HG03558 (cell line): Measurements from ENCODE around the gene PGAM2.

Experiments used
- ATAC-seq: cut with Tn5 transposase; IDR thresholded peaks from one replicate; pipeline ENCODE4 v1.9.1; 2021; ENCODE audit warnings: moderate number of reproducible peaks; ENCODE audit not compliant: unreplicated experiment; ENCODE audit errors: extremely low read depth

The PGAM2 gene

GRCh38 chr7:44065431-44066110, at the start of gene PGAM2:
TSS of gene PGAM2 (minus strand) at chr7:44065567. CDS start at chr7:44065529, 38 bp downstream.
- no peak for ATAC-seq

- ATAC-seq = no peak
Observed at GRCh38 chr7:44114586-44115310, 49.4 kb upstream of the PGAM2 start.

DNA sequence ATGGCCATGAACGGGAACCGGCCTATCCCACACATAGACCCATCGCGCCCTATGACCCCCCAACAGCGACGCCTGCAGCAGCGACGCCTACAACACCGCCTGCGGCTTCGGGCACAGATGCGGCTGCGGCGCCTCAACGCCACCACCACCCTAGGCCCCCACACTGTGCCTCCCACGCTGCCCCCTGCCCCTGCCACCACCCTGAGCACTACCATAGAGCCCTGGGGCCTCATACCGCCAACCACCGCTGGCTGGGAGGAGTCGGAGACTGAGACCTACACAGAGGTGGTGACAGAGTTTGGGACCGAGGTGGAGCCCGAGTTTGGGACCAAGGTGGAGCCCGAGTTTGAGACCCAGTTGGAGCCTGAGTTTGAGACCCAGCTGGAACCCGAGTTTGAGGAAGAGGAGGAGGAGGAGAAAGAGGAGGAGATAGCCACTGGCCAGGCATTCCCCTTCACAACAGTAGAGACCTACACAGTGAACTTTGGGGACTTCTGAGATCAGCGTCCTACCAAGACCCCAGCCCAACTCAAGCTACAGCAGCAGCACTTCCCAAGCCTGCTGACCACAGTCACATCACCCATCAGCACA, 48.5 kb upstream of the PGAM2 start:
- ATAC-seq = no peak

DNA sequence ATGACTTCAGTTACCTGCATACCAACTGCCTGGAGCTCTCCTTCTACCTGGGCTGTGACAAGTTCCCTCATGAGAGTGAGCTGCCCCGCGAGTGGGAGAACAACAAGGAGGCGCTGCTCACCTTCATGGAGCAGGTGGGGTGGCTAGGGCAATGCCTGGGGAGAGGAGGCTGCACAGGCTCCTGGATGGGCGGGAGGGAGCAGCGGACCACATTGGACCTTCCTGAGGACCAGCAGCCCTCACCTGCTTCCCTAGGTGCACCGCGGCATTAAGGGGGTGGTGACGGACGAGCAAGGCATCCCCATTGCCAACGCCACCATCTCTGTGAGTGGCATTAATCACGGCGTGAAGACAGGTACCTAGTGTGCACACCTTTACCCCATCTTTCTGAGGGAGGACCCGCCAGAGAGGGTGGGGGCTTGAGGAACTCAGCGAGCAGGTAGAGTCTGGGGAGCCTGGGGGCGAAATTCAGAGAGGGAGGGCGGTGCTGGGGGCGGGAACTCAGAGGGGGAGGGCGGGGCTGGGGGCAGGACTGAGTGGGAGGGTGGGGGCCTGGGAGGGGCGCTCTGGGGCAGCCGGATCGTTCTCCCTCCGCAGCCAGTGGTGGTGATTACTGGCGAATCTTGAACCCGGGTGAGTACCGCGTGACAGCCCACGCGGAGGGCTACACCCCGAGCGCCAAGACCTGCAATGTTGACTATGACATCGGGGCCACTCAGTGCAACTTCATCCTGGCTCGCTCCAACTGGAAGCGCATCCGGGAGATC, 47.8 kb upstream of the PGAM2 start:
- no peak for ATAC-seq

- ATAC-seq = no peak
Observed at GRCh38 chr7:44112231-44112996, 47.0 kb upstream of the PGAM2 start.

DNA sequence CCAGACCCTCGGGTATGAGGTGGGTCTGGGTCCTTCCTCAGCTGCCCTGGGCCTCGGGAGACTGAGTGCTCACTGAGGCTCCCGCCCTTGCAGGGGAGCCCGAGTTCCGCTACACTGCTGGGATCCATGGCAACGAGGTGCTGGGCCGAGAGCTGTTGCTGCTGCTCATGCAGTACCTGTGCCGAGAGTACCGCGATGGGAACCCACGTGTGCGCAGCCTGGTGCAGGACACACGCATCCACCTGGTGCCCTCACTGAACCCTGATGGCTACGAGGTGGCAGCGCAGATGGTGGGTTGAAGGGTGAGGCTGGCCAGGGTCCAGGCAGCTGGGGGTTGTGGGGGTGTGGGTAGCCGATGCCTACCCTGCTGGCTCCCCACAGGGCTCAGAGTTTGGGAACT, 46.4 kb upstream of the PGAM2 start:
- no peak for ATAC-seq

- ATAC-seq = no peak
Observed at GRCh38 chr7:44110719-44111635, 45.6 kb upstream of the PGAM2 start.

DNA sequence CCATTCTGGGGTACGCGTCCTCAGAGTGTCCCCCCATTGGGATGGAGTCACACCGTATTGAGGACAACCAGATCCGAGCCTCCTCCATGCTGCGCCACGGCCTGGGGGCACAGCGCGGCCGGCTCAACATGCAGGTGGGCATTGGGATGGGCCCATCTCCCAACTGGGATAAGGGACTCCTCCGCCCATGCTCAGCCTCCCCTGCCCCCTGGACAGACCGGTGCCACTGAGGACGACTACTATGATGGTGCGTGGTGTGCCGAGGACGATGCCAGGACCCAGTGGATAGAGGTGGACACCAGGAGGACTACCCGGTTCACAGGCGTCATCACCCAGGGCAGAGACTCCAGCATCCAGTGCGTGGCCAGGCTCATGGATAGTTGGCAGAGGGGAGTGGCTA, 44.6 kb upstream of the PGAM2 start:
- no peak for ATAC-seq

- ATAC-seq = no peak
Observed at GRCh38 chr7:44108768-44109750, 43.7 kb upstream of the PGAM2 start.

DNA sequence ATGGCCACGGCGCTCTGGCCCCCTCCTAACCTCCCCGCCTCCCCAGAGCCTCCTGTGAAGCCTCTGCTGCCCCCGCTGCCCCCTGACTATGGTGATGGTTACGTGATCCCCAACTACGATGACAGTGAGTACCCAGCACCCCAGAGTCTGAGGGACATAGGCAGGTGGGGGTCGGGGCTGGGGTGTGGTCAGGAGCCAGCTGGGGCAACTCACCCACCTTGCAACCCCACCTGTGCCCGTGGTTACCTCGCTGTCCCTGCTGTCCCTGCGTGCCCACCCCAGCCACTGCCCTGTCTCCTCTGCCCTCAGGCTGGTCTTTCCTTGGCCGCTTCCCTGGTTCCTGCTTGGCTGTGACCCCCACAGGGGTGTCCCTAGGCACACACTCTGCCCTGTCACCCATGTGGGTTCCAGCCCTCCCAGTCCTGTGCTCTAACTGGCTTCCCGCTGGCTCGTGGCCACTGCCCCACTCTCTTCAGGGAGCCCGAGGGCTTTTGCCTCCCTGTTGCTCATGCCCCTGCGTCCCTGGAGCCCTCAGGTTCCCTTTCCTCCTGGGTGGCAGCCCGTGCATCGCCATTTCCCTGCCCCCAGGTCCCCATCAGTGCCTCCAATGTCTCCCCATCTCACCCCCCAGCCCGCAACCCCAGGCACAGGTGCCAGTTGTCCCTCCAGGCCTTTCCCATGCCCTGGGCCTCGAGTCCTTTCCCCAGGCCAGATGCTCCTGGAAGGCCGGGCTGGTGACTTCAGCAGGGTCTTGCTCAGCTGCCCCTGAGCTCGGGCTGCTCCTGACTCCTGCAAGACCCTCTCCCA, 42.8 kb upstream of the PGAM2 start:
- ATAC-seq = no peak

DNA sequence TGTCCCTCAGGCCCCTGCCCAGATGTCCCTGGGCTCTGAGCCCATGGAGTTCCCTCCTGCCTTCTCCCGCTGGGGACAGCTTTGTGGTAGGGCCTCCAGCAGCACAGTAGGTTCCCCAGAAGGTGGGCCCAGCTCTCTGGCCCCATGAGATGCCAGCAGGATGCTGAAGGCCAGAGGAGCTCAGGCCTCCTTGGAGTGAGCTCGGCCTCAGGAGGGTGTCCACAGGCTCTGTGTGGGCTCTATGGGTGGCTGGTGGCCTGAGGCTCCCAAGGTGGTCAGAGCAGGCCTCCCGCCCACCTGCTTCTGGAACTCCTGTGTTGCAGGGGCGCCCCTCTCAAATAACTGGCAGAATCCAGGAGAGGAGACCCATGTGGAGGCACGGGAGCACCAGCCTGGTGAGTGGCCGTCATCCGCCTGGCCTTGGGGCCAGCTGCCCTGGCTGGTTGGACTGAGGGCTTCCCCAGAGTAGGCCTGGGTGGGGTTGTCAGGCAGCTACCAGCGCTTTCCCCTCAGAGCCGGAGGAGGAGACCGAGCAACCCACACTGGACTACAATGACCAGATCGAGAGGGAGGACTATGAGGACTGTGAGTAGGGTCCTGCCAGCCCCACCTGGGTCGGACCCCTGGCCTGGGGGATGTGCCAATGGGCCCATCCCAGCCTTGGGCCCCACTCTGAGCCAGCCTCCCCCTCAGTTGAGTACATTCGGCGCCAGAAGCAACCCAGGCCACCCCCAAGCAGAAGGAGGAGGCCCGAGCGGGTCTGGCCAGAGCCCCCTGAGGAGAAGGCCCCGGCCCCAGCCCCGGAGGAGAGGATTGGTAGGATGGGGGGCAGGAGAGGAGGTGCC, 42.0 kb upstream of the PGAM2 start:
- ATAC-seq = no peak

- no peak for ATAC-seq
Observed at GRCh38 chr7:44106311-44107065, 41.1 kb upstream of the PGAM2 start.

DNA sequence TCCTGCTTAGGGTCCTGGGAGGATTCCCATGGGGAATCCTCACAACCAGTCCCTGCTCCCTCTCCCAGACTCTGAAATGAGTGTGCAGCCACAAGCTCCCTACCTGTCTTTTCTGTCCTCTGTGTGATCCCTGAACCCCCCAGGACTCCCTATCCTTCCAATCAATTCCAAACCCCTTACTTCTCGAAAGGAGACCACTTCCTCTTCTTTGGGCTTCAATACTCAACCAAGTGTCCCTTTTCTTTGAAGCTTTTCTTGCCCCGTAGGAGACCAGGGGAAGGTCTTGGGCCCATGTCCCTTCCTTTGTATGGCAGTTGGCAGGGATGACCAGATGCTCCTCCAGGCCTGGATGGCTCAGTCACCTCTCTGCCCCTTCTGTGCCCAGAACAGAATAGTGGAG, 40.5 kb upstream of the PGAM2 start:
- no peak for ATAC-seq

DNA sequence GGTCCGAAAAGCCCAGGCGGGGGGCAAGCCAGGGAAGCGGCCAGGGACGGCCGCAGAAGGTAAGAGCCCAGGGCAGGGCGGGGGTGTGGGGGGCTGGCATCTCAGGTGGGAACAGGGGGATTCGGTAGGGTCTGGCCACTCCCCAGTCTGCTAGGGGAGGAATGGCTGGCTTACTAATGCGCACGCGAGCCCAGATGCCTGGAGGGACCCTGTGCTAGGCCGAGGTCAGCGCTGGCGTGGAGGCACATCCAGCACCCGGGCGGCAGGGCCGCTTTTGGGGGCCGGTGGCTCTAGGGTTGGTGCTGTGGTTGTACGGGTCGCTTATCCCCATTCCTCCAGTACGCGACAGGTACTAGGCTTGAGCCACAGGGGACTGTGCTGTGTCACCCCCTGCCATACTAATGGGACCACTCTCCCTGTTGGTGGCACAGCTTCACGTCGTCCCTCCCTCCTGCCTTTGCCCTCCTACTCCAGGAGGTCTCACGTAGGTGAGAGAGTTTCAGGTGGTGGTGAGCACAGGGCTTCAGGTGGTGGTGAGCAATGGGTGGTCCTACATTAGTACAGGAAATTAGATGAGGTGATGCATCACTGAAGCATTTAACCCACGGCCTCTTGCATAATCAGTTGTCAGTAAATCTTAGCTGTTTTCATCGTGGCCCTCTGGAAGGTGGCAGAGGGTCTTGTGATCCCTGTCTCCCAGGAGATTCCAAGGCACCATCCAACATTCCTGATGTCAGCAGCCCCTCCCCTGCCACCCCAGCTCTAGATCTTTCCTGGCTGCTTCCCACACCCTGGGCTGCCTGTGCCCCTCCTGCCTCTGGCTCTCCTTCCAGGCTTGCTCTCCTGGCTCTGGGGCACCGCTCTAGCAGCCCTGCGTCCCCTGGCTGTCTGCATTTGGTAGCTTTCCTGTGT, 39.7 kb upstream of the PGAM2 start:
- no peak for ATAC-seq
